AG04450 (cell line): ENCODE data around the gene LRRC10B. TPM values are rescaled to one million over a fixed set of nuclear protein-coding genes. Genes with fewer than 3 reads are reported as not detected.

ENCODE experiments used
- CTCF ChIA-PET: fragments of 300-600, 350-600 bp; formaldehyde crosslinking; extraction: SDS; loops from one replicate; lab custom pipeline; 2022; ENCODE audit warnings: antibody characterized with exemption, inconsistent platforms; lab: Charles Lee
- POLR2A ChIA-PET: fragments of 350-600 bp; formaldehyde crosslinking; extraction: SDS; loops from one replicate; lab custom pipeline; 2021; ENCODE audit warnings: antibody characterized with exemption, inconsistent platforms; lab: Yijun Ruan, JAX
- DNase-seq: peaks from one replicate; pipeline ENCODE4 v3.0.0-alpha.2; 2011; ENCODE audit warnings: low read depth, low spot score
- H3K27ac ChIP-seq: one replicate; pipeline ENCODE4 v1.5.1; 2012; ENCODE audit warnings: low read depth, low read length, control low read depth
- H3K27me3 ChIP-seq: one replicate; pipeline ENCODE4 v1.6.0; 2012; ENCODE audit warnings: low read length; ENCODE audit not compliant: control insufficient read depth, insufficient read depth
- H3K4me3 ChIP-seq: 2 replicates; pipeline ENCODE4 v1.5.1; 2011; ENCODE audit warnings: mild to moderate bottlenecking, low read depth, low read length, control low read depth
- H3K9me3 ChIP-seq: 2 replicates; pipeline ENCODE4 v1.5.1; 2012; ENCODE audit warnings: low read length; ENCODE audit not compliant: control insufficient read depth, insufficient read depth
- polyA plus RNA-seq: library from polyadenylated mRNA; depleted of rRNA; stranded (reverse); fragments of >200 nt; gene quantifications from 2 replicates; pipeline ENCODE4 v1.2.3, GENCODE V29; 2011
- TF ChIP-seq, protein P1 (sequence below): IDR thresholded peaks from 2 replicates; pipeline ENCODE4 v1.5.1; 2011; ENCODE audit warnings: low read depth, low read length, control low read depth, inconsistent platforms

Gene LRRC10B
- polyA plus RNA-seq, 1 experiment, result not detected

DNA sequence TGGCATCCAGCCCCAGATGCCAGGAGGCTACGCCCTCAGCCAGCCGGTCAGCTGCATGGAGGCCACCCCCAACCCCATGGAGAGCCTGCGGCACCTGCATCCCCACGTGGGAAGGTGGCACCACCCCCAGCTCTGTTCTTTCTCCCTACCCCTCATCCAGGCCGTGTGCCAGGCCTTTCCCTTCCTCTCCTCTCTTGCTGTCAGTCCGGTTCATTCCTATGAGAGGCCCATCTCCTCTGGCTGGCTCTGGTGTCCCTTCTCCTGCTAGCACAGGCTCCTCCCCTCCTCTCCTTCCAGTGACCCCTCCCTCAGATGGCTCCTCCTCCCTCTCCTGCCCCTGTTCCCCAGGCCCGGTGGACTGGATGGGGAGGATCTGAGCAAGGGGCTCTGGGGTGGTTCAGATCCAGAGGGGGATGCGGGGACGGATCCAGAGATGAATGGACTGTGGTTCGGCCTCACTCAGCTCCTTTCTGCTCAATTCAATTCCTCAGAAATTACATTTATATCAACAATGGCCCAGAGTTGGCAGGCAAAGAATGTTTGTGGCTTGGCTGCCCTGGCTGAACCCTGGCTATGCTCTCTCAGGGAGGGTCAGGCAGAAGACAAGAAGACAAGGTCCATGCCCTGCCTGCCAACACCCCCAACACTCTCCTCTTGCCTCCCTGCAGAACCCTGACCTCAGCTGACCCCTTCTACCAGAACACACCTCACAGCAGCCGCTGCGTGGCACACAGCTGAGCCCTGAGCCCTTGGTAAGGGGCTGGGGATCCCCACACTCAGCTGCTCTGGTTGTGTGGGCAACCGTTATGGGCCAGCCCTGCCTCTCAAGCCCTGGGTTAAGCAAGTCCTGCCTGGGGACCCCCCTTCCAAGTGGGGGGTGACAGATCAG, 18.5 kb upstream of the LRRC10B start:
- POLR2A ChIA-PET, result no interaction called here
- no peak for DNase-seq
- no peak overlapping the region for H3K27ac ChIP-seq

DNA sequence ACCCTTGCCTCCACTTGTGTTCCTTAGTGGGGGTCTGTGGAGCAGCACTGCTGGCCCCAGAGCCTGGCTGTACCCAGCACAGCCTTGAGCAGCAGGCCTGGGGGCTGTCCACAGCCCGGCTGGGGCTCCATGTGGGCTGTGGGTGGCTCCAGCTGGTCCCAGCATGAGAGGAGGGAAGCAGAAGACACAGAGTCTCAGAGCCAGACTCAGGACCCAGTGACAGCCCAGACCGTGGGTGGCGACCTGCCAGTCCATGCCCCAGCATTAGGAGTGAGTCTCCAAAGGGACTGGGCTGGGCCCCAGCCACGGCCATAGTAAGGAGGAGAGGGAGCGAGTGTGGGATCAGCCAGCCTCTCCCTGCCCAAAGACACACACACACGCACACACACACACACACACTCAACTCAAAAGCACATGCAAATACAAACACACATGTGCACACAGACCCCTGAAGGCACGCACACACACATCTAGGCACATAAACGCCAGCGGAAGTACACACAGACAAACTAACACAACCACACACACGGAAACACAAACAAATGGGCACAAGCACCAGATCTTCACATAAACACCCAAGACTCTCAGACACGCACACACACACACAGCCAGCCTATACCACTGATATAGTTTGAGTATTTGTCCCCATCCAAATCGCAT, 16.7 kb upstream of the LRRC10B start:
- H3K9me3 ChIP-seq, result no peaks in the 10 kb centered on the region; the same call in 1 of the 2 replicates
- no peak overlapping the region for H3K4me3 ChIP-seq
- ChIA-PET POLR2A (no interaction called here), CTCF (interaction anchor here (3.8 kb wide), 1 partner anchor 25 kb away, joined by 37 read pairs; no protein-coding TSS in a partner anchor)
- no peak for DNase-seq
- no peak overlapping the region for H3K27ac ChIP-seq
- TF ChIP-seq, protein P1, sequence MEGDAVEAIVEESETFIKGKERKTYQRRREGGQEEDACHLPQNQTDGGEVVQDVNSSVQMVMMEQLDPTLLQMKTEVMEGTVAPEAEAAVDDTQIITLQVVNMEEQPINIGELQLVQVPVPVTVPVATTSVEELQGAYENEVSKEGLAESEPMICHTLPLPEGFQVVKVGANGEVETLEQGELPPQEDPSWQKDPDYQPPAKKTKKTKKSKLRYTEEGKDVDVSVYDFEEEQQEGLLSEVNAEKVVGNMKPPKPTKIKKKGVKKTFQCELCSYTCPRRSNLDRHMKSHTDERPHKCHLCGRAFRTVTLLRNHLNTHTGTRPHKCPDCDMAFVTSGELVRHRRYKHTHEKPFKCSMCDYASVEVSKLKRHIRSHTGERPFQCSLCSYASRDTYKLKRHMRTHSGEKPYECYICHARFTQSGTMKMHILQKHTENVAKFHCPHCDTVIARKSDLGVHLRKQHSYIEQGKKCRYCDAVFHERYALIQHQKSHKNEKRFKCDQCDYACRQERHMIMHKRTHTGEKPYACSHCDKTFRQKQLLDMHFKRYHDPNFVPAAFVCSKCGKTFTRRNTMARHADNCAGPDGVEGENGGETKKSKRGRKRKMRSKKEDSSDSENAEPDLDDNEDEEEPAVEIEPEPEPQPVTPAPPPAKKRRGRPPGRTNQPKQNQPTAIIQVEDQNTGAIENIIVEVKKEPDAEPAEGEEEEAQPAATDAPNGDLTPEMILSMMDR, result no peak
- H3K27me3 ChIP-seq, result peaks cover 2% of the 10 kb centered on the region

More for the DNA sequence above, 18.5 kb upstream of the LRRC10B start:
- Histone ChIP-seq H3K27me3 (peaks cover 5% of the 10 kb centered on the region), H3K9me3 (no peaks in the 10 kb centered on the region; the same call in 1 of the 2 replicates), H3K4me3 (no peak overlapping the region)
- CTCF ChIA-PET, result interaction anchor here (0.6 to 3.8 kb wide), 3 partner anchors 13 to 103 kb away, joined by 3 to 37 read pairs (median 12); no protein-coding TSS in a partner anchor
- TF ChIP-seq, protein P1, result no peak

DNA sequence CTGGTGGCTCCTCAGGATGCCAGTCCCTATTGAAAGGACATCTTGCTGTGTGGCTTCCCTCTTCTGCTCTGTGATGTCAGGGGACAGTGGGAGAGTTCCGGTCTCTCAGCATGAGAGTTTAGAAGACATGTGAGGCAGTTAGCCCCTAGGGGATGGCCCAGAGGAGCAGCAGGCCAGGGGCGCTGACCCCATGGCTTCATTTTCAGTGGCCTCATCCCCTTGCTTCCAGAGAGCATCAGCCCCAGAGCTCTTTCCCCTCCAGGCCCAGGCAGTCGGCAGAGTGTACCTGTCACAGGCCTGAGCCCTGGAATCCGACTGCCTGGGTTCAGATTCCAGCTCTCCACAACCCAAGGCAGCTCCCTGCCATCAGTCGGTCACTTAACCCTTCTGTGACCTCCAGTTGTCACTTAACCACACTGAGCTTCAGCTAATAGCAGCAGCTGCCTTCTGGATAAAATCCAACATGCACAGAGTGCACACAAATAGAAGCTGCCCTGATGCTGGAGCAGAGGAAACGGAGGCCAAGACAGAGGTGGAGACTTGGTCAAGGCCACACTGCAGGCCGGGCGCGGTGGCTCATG, 14.1 kb upstream of the LRRC10B start:
- DNase-seq, result no peak
- Histone ChIP-seq H3K4me3 (no peak overlapping the region), H3K9me3 (no peaks in the 10 kb centered on the region; the same call in 1 of the 2 replicates), H3K27ac (no peak overlapping the region), H3K27me3 (peaks cover 2% of the 10 kb centered on the region)
- TF ChIP-seq, protein P1, result no peak
- POLR2A ChIA-PET, result interaction anchor here (0.6 kb wide), 1 partner anchor 49 kb away, joined by 3 read pairs; no protein-coding TSS in a partner anchor
- CTCF ChIA-PET, result interaction anchor here (1.3 to 2.4 kb wide), 3 partner anchors 12 to 22 kb away, joined by 3 to 15 read pairs (median 7); a partner anchor contains a TSS

GRCh38 chr11:61495801-61496601, 12.5 kb upstream of the LRRC10B start:
- DNase-seq, result peak; percentile 42
- ChIA-PET POLR2A (no interaction called here), CTCF (interaction anchor here (1.3 kb wide), 1 partner anchor 15 kb away, joined by 3 read pairs; a partner anchor contains a TSS)
- no peaks in the 10 kb centered on the region; the same call in 1 of the 2 replicates for H3K9me3 ChIP-seq
- peaks cover 11% of the 10 kb centered on the region for H3K27me3 ChIP-seq
- H3K27ac ChIP-seq, result no peak overlapping the region
- TF ChIP-seq, protein P1, result no peak
- H3K4me3 ChIP-seq, result no peak overlapping the region
